ENCODE results near the gene MRAP2. TPM values are rescaled to one million over a fixed set of nuclear protein-coding genes. Genes with fewer than 3 reads are reported as not detected.

MRAP2 gene
- polyA plus RNA-seq (ENCODE audit: insufficient read length in 4 of 4): 1 to 10 TPM; 2.7 to 4.3 (median 3.6) TPM

DNA sequence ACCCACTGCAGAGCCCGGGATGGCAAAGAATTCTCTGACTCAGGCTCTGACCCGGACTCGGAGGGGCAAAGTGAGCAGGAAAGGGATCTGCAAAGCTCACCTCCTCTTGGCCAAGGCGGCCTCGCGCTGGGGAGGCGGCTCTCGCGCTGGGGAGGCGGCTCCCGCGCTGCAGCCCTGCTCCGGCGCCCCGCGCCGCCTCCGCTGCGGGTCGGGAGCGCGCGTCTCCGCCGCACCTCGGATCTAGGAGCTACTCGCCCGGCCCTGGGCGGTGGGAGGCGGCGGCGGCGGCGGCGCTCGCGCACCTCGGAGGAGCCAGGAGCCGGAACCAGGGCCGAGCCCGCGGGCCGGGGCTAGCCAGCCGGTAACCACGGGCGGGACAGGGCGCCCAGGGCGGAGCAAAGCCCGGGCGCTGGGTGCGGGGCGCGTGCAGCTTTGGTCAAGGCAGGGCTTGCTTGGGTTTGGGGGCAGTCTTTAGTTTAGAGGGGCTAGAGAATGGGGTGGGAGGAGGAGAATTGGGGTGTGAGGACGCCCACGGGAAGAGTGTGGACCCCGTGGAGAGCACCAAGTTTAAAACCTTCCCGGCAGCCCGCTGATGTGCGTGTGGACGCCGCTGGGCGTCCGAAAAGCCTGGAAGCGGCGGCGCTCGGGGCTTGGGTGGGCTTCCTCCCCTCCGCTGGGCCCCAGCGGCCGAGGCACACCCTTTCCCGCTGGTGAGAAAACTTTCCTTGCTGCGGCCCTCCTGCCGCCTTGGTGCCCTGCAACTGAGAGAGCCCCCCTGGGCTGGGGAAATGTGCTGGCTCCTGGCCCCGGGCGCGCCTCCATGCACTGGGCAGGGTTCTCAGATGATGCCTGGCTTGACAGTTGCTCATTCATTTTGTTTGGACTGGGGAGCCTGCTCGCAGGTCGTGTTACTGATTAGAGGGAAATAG, at the start of gene MRAP2:
MRAP2 (plus strand) TSS at position 250 of the 929 bp plus-strand sequence. CDS start 21,547 bp downstream, outside the sequence.
- DNase-seq (ENCODE audit: low read depth in 4 of 4, low spot score in 3 of 4): no peak

- no peak for DNase-seq (ENCODE audit: low read depth in 4 of 4, low spot score in 3 of 4)
Observed at GRCh38 chr6:83984411-83984810, 49.2 kb upstream of the MRAP2 start.

DNA sequence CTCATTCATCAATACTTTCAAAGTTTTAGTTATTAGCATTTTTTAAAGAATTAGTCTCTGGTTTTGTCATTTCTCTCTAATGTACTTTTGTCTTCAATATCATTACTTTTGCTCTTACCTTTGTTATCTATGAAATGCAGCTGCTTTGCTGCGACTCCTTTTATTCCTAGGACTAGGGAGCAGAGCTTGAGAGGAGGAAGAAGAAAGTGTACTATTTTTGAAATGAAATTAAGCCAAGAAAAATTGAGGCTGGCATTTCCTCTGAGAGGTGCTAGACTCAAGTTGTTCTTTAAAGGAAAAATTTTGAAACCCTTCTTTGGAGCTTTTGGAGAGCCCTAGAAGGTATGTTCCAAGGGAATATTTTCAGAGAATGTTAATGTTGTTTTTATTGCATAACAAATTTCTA, 48.3 kb upstream of the MRAP2 start:
- no peak for DNase-seq (ENCODE audit: low read depth in 4 of 4, low spot score in 3 of 4)

- DNase-seq (ENCODE audit: low read depth in 4 of 4, low spot score in 3 of 4): no peak
Observed at GRCh38 chr6:83985715-83986114, 47.9 kb upstream of the MRAP2 start.

- no peak for DNase-seq (ENCODE audit: low read depth in 4 of 4, low spot score in 3 of 4)
Observed at GRCh38 chr6:83998021-83998584, 35.5 kb upstream of the MRAP2 start.

DNA sequence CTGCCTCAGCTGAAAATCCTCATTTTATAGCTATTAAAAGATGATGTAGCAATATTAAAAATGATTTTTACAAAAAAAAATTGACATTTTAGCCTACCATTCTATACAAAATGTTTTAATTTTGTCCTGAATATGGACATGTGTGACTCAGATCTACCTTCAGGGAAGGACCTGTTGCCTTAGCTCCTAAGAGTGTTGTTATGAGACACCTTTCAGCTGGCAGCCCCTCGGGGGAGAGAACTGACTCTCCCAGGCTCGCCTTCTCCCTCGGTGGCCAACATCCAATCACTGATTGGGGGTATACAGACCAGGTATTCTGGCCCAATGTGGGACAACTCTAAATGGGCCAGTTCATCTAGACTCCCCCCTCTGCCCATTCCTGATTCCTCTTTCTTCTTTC, 32.5 kb upstream of the MRAP2 start:
- no peak for DNase-seq (ENCODE audit: low read depth in 4 of 4, low spot score in 3 of 4)

DNA sequence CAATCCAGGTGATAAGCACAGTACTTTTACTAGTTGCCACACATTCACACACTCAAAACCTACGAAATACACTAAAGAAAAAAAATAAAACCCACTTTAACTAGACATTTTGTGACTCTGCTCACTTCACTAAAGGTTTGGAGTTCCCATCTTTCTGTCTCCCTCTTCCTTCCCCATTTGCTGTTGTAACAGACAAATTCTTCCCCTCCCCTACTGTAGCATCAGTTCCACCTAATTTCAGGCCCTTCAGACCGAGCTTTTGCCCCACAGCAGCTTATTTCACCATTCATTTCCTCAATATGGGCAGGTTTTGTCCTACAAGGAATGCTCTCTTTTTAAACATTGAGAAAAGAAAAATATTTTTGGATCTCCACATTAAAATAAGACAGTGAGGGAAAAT, 31.3 kb upstream of the MRAP2 start:
- DNase-seq (ENCODE audit: low read depth in 4 of 4, low spot score in 3 of 4): no peak

DNA sequence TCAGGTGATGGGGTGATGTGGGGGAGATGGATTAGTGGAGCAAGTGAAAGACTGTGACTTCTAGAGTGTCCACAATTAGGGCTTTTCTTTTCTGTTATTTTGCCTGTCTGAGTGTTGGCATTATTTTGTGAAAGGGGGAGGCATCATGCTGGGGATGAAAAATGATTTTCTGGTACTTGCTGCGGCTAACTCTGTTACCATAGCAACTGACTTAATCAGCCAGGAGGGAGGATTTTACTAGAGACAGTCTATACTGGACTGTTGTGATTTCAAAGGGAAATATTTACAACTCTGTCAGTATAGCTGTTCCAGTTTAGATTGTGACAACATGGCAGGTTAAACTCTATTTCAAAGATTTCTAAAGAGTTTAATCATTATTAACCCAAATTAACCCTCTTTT, 30.4 kb upstream of the MRAP2 start:
- no peak for DNase-seq (ENCODE audit: low read depth in 4 of 4, low spot score in 3 of 4)

DNA sequence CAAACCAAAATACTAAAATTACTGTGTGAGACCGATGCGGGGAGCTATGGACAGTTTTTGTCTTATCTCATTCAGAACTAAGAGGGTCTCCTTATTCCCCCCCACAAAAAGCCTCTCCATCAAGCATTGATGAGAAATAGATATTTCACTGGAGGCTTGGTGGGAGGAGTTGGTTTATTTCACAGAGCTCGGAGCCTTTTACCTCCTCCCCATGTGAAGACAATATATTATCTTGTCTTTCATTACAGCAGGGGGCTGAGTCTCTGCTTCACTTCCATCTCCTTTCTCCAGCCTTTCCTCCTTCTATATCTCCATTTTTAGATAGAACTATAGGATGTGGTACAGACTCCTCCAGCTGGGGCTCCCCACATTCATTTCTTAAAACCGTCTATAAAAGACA, 29.9 kb upstream of the MRAP2 start:
- DNase-seq (ENCODE audit: low read depth in 4 of 4, low spot score in 3 of 4): no peak

DNA sequence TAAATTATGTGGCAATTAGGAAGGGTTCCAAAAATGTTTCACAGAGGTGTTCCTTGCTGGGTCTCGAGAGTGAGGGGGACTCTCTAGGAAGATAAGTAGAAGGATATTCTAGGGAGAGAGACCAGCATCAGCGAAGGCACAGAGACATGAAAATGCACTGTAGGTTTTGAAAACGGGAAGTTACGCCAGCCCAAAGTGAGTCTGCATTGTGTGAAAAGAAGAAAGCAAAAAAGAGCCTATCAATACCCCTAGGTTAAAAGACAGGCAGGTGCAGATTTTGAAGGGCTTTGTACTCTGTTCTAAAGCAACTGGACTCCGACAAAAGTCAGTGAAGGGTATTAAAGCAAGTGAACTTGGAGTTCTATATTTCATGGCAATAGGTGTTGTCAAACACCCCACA, 25.7 kb upstream of the MRAP2 start:
- no peak for DNase-seq (ENCODE audit: low read depth in 4 of 4, low spot score in 3 of 4)

GRCh38 chr6:84013354-84013753, 20.2 kb upstream of the MRAP2 start:
- DNase-seq (ENCODE audit: low read depth in 4 of 4, low spot score in 3 of 4): no peak

DNA sequence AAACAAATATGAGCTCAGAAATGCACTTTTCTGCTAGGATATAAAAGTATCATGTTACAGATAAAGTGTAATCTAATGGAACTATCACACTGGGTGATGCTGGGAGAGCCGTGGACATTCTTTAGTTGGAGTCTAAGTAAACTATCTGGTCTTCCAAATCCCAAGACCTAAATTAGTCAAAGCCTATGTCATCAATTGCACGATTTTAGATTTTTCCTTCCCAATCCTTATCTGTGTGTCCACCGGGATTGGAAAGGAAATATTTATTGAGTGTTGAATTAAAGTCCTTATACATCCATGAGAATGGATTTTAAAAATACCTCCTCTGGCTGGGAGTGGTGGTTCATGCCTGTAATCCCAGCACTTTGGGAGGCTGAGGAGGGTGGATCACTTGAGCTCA, 19.6 kb upstream of the MRAP2 start:
- no peak for DNase-seq (ENCODE audit: low read depth in 4 of 4, low spot score in 3 of 4)

DNA sequence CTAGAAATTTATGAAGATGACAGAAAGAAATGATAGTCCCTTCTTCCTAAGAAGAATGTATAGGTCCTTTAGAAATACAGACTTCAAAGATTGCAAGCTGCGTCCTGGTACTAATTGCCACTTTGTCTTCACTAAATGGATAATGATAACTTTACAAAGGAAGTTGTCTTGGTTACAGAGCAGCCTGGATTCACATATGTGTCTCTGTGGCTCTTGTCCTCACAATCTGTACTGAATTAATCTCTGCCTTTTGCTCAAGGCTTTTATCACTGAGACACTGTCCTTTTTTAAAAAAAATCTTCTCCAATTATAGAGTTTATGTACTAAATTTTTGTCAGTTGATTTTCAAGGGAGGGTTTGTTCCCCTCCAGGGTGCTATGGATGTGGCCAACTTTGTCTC, 17.5 kb upstream of the MRAP2 start:
- DNase-seq (ENCODE audit: low read depth in 4 of 4, low spot score in 3 of 4): no peak

- no peak for DNase-seq (ENCODE audit: low read depth in 4 of 4, low spot score in 3 of 4)
Observed at GRCh38 chr6:84017709-84018452, 15.7 kb upstream of the MRAP2 start.

DNA sequence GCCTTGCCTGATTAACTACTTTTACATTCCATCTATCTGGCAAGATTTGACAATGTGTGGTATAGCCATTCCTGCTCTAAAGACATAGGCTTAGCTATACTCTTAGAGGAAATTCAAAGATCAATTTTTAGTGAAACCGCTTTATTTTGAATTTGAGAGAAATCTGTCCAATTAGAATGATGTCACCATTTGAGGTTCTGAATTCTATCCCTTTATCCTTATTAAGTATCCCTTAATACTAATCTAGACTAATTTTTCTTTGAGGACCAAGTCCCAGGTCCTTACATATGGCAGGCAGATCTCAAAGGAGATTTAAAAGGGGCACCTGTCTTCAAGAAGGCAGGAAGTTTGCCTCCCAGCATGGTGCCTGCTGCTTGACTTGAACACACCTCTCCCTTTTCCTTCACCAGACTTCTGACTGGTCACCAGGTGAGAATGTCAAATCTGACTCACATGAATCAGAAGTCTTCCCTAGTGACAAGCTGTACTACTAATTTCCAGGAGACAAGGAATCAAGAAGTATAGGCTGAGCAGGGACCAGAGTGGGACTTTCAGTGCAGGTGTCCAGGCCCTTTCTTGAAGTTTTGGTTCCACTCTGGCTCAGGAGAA, 15.0 kb upstream of the MRAP2 start:
- no peak for DNase-seq (ENCODE audit: low read depth in 4 of 4, low spot score in 3 of 4)

GRCh38 chr6:84019141-84019841, 14.3 kb upstream of the MRAP2 start:
- DNase-seq (ENCODE audit: low read depth in 4 of 4, low spot score in 3 of 4): no peak

- no peak for DNase-seq (ENCODE audit: low read depth in 4 of 4, low spot score in 3 of 4)
Observed at GRCh38 chr6:84019842-84020211, 13.7 kb upstream of the MRAP2 start.

GRCh38 chr6:84021625-84022024, 11.9 kb upstream of the MRAP2 start:
- no peak for DNase-seq (ENCODE audit: low read depth in 4 of 4, low spot score in 3 of 4)

DNA sequence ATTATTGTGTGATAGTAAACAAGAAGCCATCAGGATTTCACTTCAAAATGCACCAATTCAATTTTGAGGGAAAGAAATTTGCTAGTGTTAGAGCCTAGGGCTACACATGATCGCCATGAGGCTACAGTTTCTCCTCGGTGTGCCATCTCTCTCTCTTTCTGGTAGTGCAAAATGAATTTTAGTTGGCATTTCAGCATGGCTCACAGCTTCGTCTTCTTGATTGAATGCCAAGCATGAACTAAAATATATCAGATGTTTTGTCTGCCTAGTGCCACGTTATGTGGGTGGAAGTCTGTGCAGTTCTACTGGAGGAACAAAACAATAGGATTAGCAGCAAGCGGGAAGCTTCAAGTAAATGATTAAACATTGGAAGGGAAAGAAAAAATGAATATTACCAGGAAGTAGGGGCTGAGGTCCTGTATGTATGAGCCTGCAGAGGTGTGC, 6.8 kb upstream of the MRAP2 start:
- no peak for DNase-seq (ENCODE audit: low read depth in 4 of 4, low spot score in 3 of 4)

Measured in right renal pelvis (tissue), 4 donors.